CD14-positive monocyte (primary cell): Measurements from ENCODE around the gene PTGFRN. TPM values are rescaled to one million over a fixed set of nuclear protein-coding genes. Genes with fewer than 3 reads are reported as not detected.
"Not testable (repeated sequence)": the region's sequence is repeated elsewhere in the genome, so short reads cannot be mapped to it uniquely, and the experiment has no call there.

ENCODE experiments used
- DNase-seq, 3 donors: peaks; one replicate each; pipeline ENCODE4 v3.0.0-alpha.2; 2011 to 2022
- H2AFZ ChIP-seq: 2 replicates; pipeline ENCODE4 v1.6.0; 2012; ENCODE audit warnings: mild to moderate bottlenecking, low read depth, low read length, inconsistent platforms; ENCODE audit not compliant: insufficient read depth, poor library complexity, severe bottlenecking
- H3K27ac ChIP-seq, 2 donors: 1 replicate in 1 of 2; 2 replicates in 1 of 2; pipeline ENCODE4 v1.5.1; 2012 to 2013; ENCODE audit warnings: low read length in 2 of 2, control low read depth in 1 of 2, inconsistent platforms in 1 of 2, low read depth in 1 of 2, mild to moderate bottlenecking in 1 of 2
- H3K27me3 ChIP-seq, 2 donors: one replicate each; pipeline versions ENCODE4 v1.6.0 to v1.6.1; 2011 to 2013; ENCODE audit warnings: low read length in 2 of 2; ENCODE audit not compliant: control insufficient read depth in 2 of 2, insufficient read depth in 2 of 2
- H3K36me3 ChIP-seq, 2 donors: replicated peaks in 1 of 2; 1 replicate in 1 of 2; 2 replicates in 1 of 2; pipeline versions ENCODE4 v1.5.1 to v1.6.1; 2012 to 2013; ENCODE audit warnings: low read length in 2 of 2, control low read depth in 1 of 2, inconsistent platforms in 1 of 2, mild to moderate bottlenecking in 1 of 2; ENCODE audit not compliant: insufficient read depth in 2 of 2, control insufficient read depth in 1 of 2
- H3K4me1 ChIP-seq, 2 donors: 1 replicate in 1 of 2; 2 replicates in 1 of 2; pipeline versions ENCODE4 v1.5.1 to v1.6.1; 2012 to 2013; ENCODE audit warnings: low read length in 2 of 2, control low read depth in 1 of 2, inconsistent platforms in 1 of 2, mild to moderate bottlenecking in 1 of 2, moderate library complexity in 1 of 2; ENCODE audit not compliant: insufficient read depth in 2 of 2, control insufficient read depth in 1 of 2
- H3K4me2 ChIP-seq: replicated peaks from 2 replicates; pipeline ENCODE3; 2012; ENCODE audit warnings: low read length, moderate library complexity, mild to moderate bottlenecking; ENCODE audit not compliant: poor library complexity, severe bottlenecking; ENCODE audit errors: extremely low read depth
- H3K4me3 ChIP-seq, 3 experiments: fragments of 200-600 bp in 1 of 3; sonication (generic) in 1 of 3; replicated peaks in 1 of 3; 1 replicate in 2 of 3; 2 replicates in 1 of 3; pipeline ENCODE4 v1.5.1; 2011 to 2013; ENCODE audit warnings: low read length in 3 of 3, mild to moderate bottlenecking in 3 of 3, control low read depth in 2 of 3, low read depth in 2 of 3, inconsistent platforms in 1 of 3, moderate library complexity in 1 of 3
- H3K79me2 ChIP-seq: 2 replicates; pipeline ENCODE4 v1.6.0; 2012; ENCODE audit warnings: mild to moderate bottlenecking, control low read depth, inconsistent platforms, low read length, moderate library complexity; ENCODE audit not compliant: insufficient read depth
- H3K9ac ChIP-seq: 2 replicates; pipeline ENCODE4 v1.6.0; 2017; ENCODE audit warnings: low read length, mild to moderate bottlenecking; ENCODE audit not compliant: insufficient read depth, poor library complexity, severe bottlenecking
- H3K9me3 ChIP-seq, 2 donors: replicated peaks in 1 of 2; 1 replicate in 1 of 2; 2 replicates in 1 of 2; pipeline versions ENCODE4 v1.5.1 to v1.6.1; 2012 to 2013; ENCODE audit warnings: low read length in 2 of 2, control low read depth in 1 of 2; ENCODE audit not compliant: control insufficient read depth in 1 of 2, insufficient read depth in 1 of 2
- H4K20me1 ChIP-seq: 2 replicates; pipeline ENCODE4 v1.6.0; 2012; ENCODE audit warnings: mild to moderate bottlenecking, low read length, control low read depth, moderate library complexity; ENCODE audit not compliant: insufficient read depth
- H3K27ac Mint-ChIP-seq, 7 donors: one replicate each; pipeline ENCODE4 v1.8.0; 2020; ENCODE audit warnings: mild to moderate bottlenecking in 7 of 7, mixed read lengths in 7 of 7, moderate library complexity in 6 of 7, inconsistent platforms in 2 of 7
- H3K27me3 Mint-ChIP-seq, 3 donors: one replicate each; pipeline ENCODE4 v1.8.0; 2021 to 2022; ENCODE audit warnings: low read depth in 3 of 3, mild to moderate bottlenecking in 3 of 3, mixed read lengths in 3 of 3, moderate library complexity in 3 of 3, inconsistent platforms in 1 of 3
- H3K36me3 Mint-ChIP-seq, 2 donors: one replicate each; pipeline ENCODE4 v1.8.0; 2020; ENCODE audit warnings: mixed read lengths in 2 of 2, inconsistent platforms in 1 of 2, mild to moderate bottlenecking in 1 of 2
- H3K4me1 Mint-ChIP-seq: one replicate; pipeline ENCODE4 v1.8.0; 2020; ENCODE audit warnings: mild to moderate bottlenecking, mixed read lengths
- H3K4me3 Mint-ChIP-seq, 2 donors: one replicate each; pipeline ENCODE4 v1.8.0; 2020; ENCODE audit warnings: mild to moderate bottlenecking in 2 of 2, mixed read lengths in 2 of 2, moderate library complexity in 1 of 2
- H3K9me3 Mint-ChIP-seq, 7 donors: one replicate each; pipeline ENCODE4 v1.8.0; 2020 to 2022; ENCODE audit warnings: mixed read lengths in 7 of 7, mild to moderate bottlenecking in 6 of 7, moderate library complexity in 6 of 7, inconsistent platforms in 2 of 7
- WGBS: methylation state at CpG from one replicate; pipeline ENCODE4 v1.1.5; 2013; ENCODE audit warnings: missing lambda C conversion rate; ENCODE audit not compliant: insufficient coverage; 5-methylcytosine and 5-hydroxymethylcytosine counted together
- intact Hi-C, 2 donors: fragments of 100-400 bp; cut with micrococcal nuclease; formaldehyde crosslinking; loops; one replicate each; pipeline versions ENCODE4 v1.15.0 to v1.15.1; 2023
- polyA plus RNA-seq, 3 donors: library from polyadenylated mRNA; depleted of rRNA in 1 of 3; unstranded in 2 of 3; stranded (reverse) in 1 of 3; fragments of 300-500 nt in 2 of 3; fragments of >200 nt in 1 of 3; fragmentation: Illumina TruSeq in 2 of 3; gene quantifications; 1 replicate in 2 of 3; 2 replicates in 1 of 3; pipeline ENCODE4 v1.2.3, GENCODE V29; 2012 to 2021
- TF ChIP-seq, protein P1 (sequence below): fragments of 200-600 bp; IDR thresholded peaks from one replicate; pipeline ENCODE4 v1.8.0; 2022; ENCODE audit warnings: antibody characterized with exemption, mild to moderate bottlenecking

PTGFRN gene
- polyA plus RNA-seq, 3 donors = 1.5 to 2.9 (median 1.6) TPM

DNA sequence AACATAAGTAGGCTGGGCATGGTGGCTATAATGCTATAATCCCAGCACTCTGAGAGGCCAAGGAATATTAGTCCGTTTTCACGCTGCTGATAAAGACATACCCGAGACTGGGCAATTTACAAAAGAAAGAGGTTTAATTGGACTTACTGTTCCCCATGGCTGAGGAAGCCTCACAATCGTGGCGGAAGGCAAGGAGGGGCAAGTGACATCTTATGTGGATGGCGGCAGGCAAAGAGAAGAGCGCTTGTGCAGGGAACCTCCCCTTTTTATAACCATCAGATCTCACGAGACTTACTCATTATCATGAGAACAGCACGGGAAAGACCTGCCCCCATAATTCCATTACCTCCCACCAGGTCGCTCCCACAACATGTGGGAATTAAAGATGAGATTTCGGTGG lies 28.5 kb downstream of the PTGFRN start:
- 100% methylated on average over 5 of the region's 11 CpGs for WGBS
- no peak overlapping the region for H3K4me3 ChIP-seq
- H3K36me3 Mint-ChIP-seq = no peaks in the 10 kb centered on the region
- no peaks in the 10 kb centered on the region for H3K27me3 ChIP-seq
- intact Hi-C loops = loop anchor here in 1 of 2 donors (10.0 kb wide), 1 partner anchor 203 kb away; no protein-coding TSS in a partner anchor
- H2AFZ ChIP-seq = no peak overlapping the region
- peaks cover 12% of the 10 kb centered on the region for H3K4me1 Mint-ChIP-seq
- H3K27ac ChIP-seq = no peak overlapping the region
- H3K9me3 Mint-ChIP-seq = peaks cover 0 to 2% (median 0%) of the 10 kb centered on the region in 7 donors
- H3K9me3 ChIP-seq = no peaks in the 10 kb centered on the region
- no peaks in the 10 kb centered on the region for H3K79me2 ChIP-seq
- H3K27me3 Mint-ChIP-seq = peaks cover 0 to 2% (median 1%) of the 10 kb centered on the region in 3 donors
- H3K36me3 ChIP-seq = no peaks in the 10 kb centered on the region
- no peak overlapping the region for H3K4me2 ChIP-seq
- no peak overlapping the region for H3K27ac Mint-ChIP-seq
- H3K4me3 Mint-ChIP-seq = no peak overlapping the region
- DNase-seq = no peak
- no peaks in the 10 kb centered on the region for H3K4me1 ChIP-seq
- TF ChIP-seq, protein P1, sequence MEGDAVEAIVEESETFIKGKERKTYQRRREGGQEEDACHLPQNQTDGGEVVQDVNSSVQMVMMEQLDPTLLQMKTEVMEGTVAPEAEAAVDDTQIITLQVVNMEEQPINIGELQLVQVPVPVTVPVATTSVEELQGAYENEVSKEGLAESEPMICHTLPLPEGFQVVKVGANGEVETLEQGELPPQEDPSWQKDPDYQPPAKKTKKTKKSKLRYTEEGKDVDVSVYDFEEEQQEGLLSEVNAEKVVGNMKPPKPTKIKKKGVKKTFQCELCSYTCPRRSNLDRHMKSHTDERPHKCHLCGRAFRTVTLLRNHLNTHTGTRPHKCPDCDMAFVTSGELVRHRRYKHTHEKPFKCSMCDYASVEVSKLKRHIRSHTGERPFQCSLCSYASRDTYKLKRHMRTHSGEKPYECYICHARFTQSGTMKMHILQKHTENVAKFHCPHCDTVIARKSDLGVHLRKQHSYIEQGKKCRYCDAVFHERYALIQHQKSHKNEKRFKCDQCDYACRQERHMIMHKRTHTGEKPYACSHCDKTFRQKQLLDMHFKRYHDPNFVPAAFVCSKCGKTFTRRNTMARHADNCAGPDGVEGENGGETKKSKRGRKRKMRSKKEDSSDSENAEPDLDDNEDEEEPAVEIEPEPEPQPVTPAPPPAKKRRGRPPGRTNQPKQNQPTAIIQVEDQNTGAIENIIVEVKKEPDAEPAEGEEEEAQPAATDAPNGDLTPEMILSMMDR = no peak
- no peak overlapping the region for H3K9ac ChIP-seq
- H4K20me1 ChIP-seq = no peaks in the 10 kb centered on the region

DNA sequence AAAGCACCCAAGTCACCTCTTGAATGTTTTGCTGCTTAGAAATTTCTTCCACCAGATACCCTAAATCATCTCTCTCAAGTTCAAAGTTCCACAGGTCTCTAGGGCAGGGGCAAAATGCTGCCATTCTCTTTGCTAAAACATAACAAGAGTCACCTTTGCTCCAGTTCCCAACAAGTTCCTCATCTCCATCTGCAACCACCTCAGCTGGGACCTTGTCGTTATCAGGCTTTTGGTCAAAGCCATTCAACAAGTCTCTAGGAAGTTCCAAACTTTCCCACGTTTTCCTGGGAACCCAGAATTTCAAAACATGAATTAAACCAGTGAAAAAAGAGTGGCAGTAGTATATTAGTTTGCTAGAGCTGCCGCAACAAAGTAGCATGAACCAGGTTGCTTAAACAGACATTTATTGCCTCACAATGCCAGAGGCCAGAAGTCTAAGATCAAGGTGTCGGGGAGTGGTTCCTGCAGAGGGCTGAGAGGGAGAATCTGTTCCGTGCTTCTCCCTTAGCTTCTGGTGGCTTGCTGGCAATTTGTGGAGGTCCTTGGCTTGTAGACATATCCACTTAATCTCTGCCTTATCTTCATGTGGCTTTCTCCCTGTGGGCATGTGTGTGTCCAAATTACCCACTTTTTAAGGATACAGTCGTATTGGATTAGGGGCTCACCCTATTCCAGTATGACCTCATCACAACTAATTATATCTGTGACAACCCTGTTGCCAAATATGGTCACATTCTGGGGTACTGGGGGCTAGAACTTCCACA lies 30.2 kb downstream of the PTGFRN start:
- 50% methylated on average over 2 of the region's 6 CpGs for WGBS
- not testable (repeated sequence) for H3K4me1 ChIP-seq, H3K4me3 ChIP-seq, H3K4me1 Mint-ChIP-seq, H3K4me3 Mint-ChIP-seq, H3K27me3 Mint-ChIP-seq, H2AFZ ChIP-seq, H3K36me3 Mint-ChIP-seq, H3K36me3 ChIP-seq, H3K9me3 Mint-ChIP-seq, H3K27ac ChIP-seq, H3K9me3 ChIP-seq, DNase-seq, H4K20me1 ChIP-seq, H3K27ac Mint-ChIP-seq, H3K27me3 ChIP-seq, H3K4me2 ChIP-seq, H3K9ac ChIP-seq, H3K79me2 ChIP-seq
- intact Hi-C loops = loop anchor here in 1 of 2 donors (10.0 kb wide), 1 partner anchor 205 kb away; no protein-coding TSS in a partner anchor
